ENCODE results near the gene KRTAP20-2. TPM values are rescaled to one million over a fixed set of nuclear protein-coding genes. Genes with fewer than 3 reads are reported as not detected.

Gene KRTAP20-2
- total and polyA plus RNA-seq, 11 donors, result not detected

DNA sequence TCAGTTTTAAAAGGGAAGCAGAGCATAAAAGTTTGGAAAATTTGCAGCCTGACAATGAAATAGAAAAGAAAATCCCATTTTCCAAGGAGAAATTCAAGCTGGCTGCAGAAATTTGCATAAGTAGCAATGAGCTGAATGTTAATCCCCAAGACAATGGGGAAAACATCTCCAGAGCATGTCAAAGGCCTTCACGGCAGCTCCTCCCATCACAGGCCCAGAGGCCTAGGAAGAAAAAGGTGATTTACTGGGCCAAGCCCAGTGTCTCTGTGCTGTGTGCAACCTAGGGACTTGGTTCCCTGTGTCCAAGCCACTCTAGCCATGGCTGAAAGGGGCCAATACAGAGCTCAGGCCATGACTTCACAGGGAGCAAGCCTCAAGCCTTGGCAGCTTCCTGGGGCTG lies 33.8 kb downstream of the KRTAP20-2 start:
- H3K27ac ChIP-seq, result no peak overlapping the region
- no peak for DNase-seq
- H3K36me3 ChIP-seq, result no peaks in the 10 kb centered on the region
- no peaks in the 10 kb centered on the region for H3K27me3 ChIP-seq
- intact Hi-C loops (cut with DNase I), result no loop called here
- H3K9me3 ChIP-seq, result no peaks in the 10 kb centered on the region
- WGBS, 4 donors, result 61 to 85% (median 76%) methylated on average over 1 of the region's 1 CpG
- H3K4me3 ChIP-seq, result no peak overlapping the region
- no peak for TF ChIP-seq POLR2A (IDR thresholded peaks at IDR 0.05)
- TF ChIP-seq, protein P1, sequence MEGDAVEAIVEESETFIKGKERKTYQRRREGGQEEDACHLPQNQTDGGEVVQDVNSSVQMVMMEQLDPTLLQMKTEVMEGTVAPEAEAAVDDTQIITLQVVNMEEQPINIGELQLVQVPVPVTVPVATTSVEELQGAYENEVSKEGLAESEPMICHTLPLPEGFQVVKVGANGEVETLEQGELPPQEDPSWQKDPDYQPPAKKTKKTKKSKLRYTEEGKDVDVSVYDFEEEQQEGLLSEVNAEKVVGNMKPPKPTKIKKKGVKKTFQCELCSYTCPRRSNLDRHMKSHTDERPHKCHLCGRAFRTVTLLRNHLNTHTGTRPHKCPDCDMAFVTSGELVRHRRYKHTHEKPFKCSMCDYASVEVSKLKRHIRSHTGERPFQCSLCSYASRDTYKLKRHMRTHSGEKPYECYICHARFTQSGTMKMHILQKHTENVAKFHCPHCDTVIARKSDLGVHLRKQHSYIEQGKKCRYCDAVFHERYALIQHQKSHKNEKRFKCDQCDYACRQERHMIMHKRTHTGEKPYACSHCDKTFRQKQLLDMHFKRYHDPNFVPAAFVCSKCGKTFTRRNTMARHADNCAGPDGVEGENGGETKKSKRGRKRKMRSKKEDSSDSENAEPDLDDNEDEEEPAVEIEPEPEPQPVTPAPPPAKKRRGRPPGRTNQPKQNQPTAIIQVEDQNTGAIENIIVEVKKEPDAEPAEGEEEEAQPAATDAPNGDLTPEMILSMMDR (IDR thresholded peaks at IDR 0.05), result no peak
- no peaks in the 10 kb centered on the region for H3K4me1 ChIP-seq
- no peak for ATAC-seq

DNA sequence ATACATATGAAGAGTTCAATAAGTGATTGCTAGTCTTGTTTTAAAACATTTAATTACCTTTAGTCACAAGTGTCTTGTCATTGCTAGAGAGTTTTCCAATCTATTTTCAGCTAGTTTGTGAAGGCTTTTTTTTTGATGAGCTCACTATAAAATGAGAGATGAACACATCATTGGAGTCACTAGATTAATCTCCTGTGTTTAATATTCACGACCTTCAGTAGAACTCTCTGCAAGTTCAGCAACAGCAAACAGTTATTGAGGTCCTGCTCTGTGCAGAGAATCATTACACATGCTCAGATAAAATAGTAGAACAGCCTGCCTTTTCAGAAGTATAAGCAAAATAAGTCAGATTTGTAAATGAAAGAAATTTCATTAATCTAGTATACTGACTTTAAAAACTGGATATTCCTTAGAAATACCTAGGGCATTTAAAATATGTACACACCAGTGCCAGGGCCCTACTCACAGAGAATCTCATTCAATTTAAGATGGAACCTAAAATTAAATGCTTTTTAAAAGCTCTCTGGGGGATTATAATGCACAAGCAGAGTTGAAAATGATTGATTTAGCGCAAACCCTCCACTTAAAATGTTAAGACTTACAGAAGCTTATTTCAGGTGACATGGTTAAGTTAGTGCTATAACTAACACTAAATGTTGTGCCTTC lies 38.1 kb downstream of the KRTAP20-2 start:
- ATAC-seq (no peak), DNase-seq (no peak)
- TF ChIP-seq, protein P1 (IDR thresholded peaks at IDR 0.05), result no peak
- TF ChIP-seq POLR2A (IDR thresholded peaks at IDR 0.05), result no peak
- Histone ChIP-seq H3K27me3 (no peaks in the 10 kb centered on the region), H3K27ac (no peak overlapping the region), H3K4me1 (no peaks in the 10 kb centered on the region), H3K9me3 (no peaks in the 10 kb centered on the region), H3K36me3 (no peaks in the 10 kb centered on the region), H3K4me3 (no peak overlapping the region)
- WGBS, 4 donors, result 74 to 78% (median 75%) methylated on average over 2 of the region's 2 CpGs
- intact Hi-C loops (cut with DNase I), result no loop called here

DNA sequence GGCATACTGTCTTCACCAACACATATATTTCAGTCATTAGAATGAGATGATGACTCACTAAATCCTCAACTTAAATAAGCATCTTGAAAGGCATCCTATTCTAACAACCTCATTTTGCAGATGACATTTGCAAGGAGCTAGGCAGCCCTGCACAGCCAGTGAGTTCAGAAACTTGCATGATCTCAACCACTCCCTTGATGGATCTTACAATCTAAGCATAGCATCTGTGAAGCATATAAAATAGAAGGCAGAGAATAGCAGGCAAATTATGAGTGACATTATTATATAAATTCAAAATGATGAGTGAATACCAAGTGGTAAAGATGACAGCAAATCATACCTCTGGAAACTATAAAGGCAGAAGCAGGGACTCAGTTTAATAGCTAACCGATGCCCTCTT lies 39.3 kb downstream of the KRTAP20-2 start:
- Histone ChIP-seq H3K36me3 (no peaks in the 10 kb centered on the region), H3K27ac (no peak overlapping the region), H3K4me3 (no peak overlapping the region), H3K9me3 (no peaks in the 10 kb centered on the region), H3K4me1 (no peaks in the 10 kb centered on the region), H3K27me3 (no peaks in the 10 kb centered on the region)
- DNase-seq (no peak), ATAC-seq (no peak)
- no peak for TF ChIP-seq POLR2A (IDR thresholded peaks at IDR 0.05)
- TF ChIP-seq, protein P1 (IDR thresholded peaks at IDR 0.05), result no peak
- WGBS, 4 donors, result 48 to 78% (median 70%) methylated on average over 1 of the region's 1 CpG
- intact Hi-C loops (cut with DNase I), result no loop called here

DNA sequence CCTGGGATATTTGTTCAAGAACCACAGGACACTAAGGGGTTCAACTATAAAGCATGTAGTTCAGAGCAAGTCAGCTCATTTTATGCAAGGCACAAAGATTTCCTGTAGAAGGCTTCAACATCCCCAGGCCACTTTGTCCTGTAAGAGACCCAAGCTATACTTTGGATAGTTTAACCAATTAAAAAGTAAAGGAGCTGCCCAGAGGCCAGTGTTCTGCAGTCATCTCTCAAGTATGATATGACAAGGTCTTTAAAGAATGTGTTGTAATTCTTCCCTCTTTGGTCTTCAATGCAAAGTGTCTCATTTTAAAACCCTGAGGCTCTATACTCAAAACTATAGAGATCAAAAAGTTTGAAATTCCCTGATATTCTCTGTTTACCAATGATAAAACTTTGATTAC lies 41.7 kb downstream of the KRTAP20-2 start:
- Histone ChIP-seq H3K9me3 (no peaks in the 10 kb centered on the region), H3K4me3 (no peak overlapping the region), H3K27ac (no peak overlapping the region), H3K27me3 (no peaks in the 10 kb centered on the region), H3K36me3 (no peaks in the 10 kb centered on the region), H3K4me1 (no peaks in the 10 kb centered on the region)
- DNase-seq, result no peak
- intact Hi-C loops (cut with DNase I), result no loop called here
- TF ChIP-seq, protein P1 (IDR thresholded peaks at IDR 0.05), result no peak
- no peak for TF ChIP-seq POLR2A (IDR thresholded peaks at IDR 0.05)
- no peak for ATAC-seq
